ENCODE data around the gene RABEP2.

DNA sequence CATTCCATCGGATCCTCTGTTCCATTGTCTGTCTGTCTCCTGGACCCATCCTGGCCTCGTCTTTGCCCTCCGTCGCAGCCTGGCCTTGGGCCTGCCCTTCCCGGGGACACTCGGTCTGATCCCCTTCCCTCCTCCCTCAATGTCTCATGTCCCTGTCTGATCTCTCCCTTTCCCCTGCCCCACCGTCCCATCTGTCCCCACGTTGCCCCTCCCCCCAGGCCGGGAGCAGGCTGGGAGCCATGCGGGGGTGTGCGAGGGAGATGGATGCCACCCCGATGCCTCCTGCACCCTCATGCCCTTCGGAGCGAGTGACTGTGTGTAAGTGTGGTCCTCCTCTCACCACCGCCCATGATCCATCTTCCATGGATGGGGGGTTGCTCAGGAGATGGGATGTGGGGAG lies 52.1 kb downstream of the RABEP2 start:
- TF ChIP-seq, protein P1, sequence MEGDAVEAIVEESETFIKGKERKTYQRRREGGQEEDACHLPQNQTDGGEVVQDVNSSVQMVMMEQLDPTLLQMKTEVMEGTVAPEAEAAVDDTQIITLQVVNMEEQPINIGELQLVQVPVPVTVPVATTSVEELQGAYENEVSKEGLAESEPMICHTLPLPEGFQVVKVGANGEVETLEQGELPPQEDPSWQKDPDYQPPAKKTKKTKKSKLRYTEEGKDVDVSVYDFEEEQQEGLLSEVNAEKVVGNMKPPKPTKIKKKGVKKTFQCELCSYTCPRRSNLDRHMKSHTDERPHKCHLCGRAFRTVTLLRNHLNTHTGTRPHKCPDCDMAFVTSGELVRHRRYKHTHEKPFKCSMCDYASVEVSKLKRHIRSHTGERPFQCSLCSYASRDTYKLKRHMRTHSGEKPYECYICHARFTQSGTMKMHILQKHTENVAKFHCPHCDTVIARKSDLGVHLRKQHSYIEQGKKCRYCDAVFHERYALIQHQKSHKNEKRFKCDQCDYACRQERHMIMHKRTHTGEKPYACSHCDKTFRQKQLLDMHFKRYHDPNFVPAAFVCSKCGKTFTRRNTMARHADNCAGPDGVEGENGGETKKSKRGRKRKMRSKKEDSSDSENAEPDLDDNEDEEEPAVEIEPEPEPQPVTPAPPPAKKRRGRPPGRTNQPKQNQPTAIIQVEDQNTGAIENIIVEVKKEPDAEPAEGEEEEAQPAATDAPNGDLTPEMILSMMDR (IDR thresholded peaks at IDR 0.05), result no peak
- TF ChIP-seq POLR2A (IDR thresholded peaks at IDR 0.05), result no peak
